Endothelial cell of umbilical vein (primary cell): ENCODE results near the gene NEK4. TPM values are rescaled to one million over a fixed set of nuclear protein-coding genes. Genes with fewer than 3 reads are reported as not detected.

Experiments
- BruUV-seq: library from RNA; stranded (reverse); fragments of 400-500 nt; replicated peaks from 2 replicates; lab custom pipeline; 2021; lab: Mats Ljungman, UMichigan
- CTCF ChIA-PET: fragments of 300-600, 350-600 bp; sonication (Branson Sonifier 250); formaldehyde crosslinking; loops from one replicate; lab custom pipeline; 2021; ENCODE audit warnings: antibody characterized with exemption, inconsistent platforms; lab: Charles Lee
- POLR2A ChIA-PET: fragments of 300-600, 350-600 bp; sonication (Branson Sonifier 250); formaldehyde crosslinking; loops from one replicate; lab custom pipeline; 2021; ENCODE audit warnings: antibody characterized with exemption, inconsistent platforms; lab: Charles Lee
- DNase-seq: peaks from one replicate; pipeline ENCODE4 v3.0.0-alpha.2; 2011; ENCODE audit warnings: low read depth, low spot score
- FAIRE-seq: peaks from 2 replicates; lab custom pipeline; 2011; peaks lifted over from hg19 to GRCh38; lab: Jason Lieb, UNC
- H2AFZ ChIP-seq: 2 replicates; pipeline ENCODE4 v1.6.0; 2012; ENCODE audit warnings: low read depth, low read length, control low read depth, inconsistent platforms
- H3K27ac ChIP-seq: 2 replicates; pipeline ENCODE4 v1.5.1; 2011; ENCODE audit warnings: low read depth, mild to moderate bottlenecking, control low read depth, low read length, moderate library complexity; ENCODE audit not compliant: insufficient read depth
- H3K27me3 ChIP-seq, 2 experiments: 2 replicates each; pipeline versions ENCODE4 v1.6.0 to v1.6.1; 2011; ENCODE audit warnings: low read length in 2 of 2, mixed read lengths in 1 of 2; ENCODE audit not compliant: control insufficient read depth in 2 of 2, insufficient read depth in 2 of 2
- H3K36me3 ChIP-seq, 2 experiments: 2 replicates in 1 of 2; 3 replicates in 1 of 2; pipeline ENCODE4 v1.5.1; 2011; ENCODE audit warnings: low read length in 2 of 2, mild to moderate bottlenecking in 1 of 2, moderate library complexity in 1 of 2; ENCODE audit not compliant: control insufficient read depth in 2 of 2, insufficient read depth in 2 of 2; ENCODE audit errors: extremely low read depth in 1 of 2
- H3K4me1 ChIP-seq: 3 replicates; pipeline ENCODE4 v1.5.1; 2011; ENCODE audit warnings: mild to moderate bottlenecking, low read length; ENCODE audit not compliant: control insufficient read depth, insufficient read depth; ENCODE audit errors: extremely low read depth
- H3K4me2 ChIP-seq: 2 replicates; pipeline ENCODE4 v1.6.1; 2011; ENCODE audit warnings: low read length, control low read depth, mixed read lengths; ENCODE audit not compliant: insufficient read depth
- H3K4me3 ChIP-seq, 3 experiments: fragments of 200-600 bp in 1 of 3; sonication (generic), shearing (Covaris generic) in 1 of 3; replicated peaks in 1 of 3; 2 replicates each; pipeline ENCODE4 v1.5.1; 2011 to 2016; ENCODE audit warnings: control low read depth in 3 of 3, low read length in 3 of 3, mild to moderate bottlenecking in 2 of 3, inconsistent platforms in 1 of 3, low read depth in 1 of 3, moderate library complexity in 1 of 3; ENCODE audit not compliant: insufficient read depth in 1 of 3
- H3K79me2 ChIP-seq: 2 replicates; pipeline ENCODE4 v1.6.0; 2012; ENCODE audit warnings: low read length, inconsistent platforms; ENCODE audit not compliant: control insufficient read depth, insufficient read depth
- H3K9ac ChIP-seq: replicated peaks from 2 replicates; pipeline ENCODE3; 2011; ENCODE audit warnings: low read length, control low read depth; ENCODE audit not compliant: insufficient read depth; ENCODE audit errors: extremely low read depth
- H3K9me1 ChIP-seq: replicated peaks from 3 replicates; pipeline ENCODE4 v1.6.0; 2011; ENCODE audit warnings: mild to moderate bottlenecking, low read length; ENCODE audit not compliant: control insufficient read depth, insufficient read depth; ENCODE audit errors: extremely low read depth
- H3K9me3 ChIP-seq: replicated peaks from 2 replicates; pipeline ENCODE4 v1.5.1; 2012; ENCODE audit warnings: low read length, inconsistent platforms; ENCODE audit not compliant: control insufficient read depth, insufficient read depth
- H4K20me1 ChIP-seq: replicated peaks from 2 replicates; pipeline ENCODE3; 2011; ENCODE audit warnings: mild to moderate bottlenecking, low read length; ENCODE audit not compliant: control insufficient read depth, insufficient read depth; ENCODE audit errors: extremely low read depth
- FOS ChIP-seq: IDR thresholded peaks from 2 replicates; pipeline ENCODE4 v1.6.1; 2011; ENCODE audit warnings: mild to moderate bottlenecking, low read length, moderate library complexity, borderline replicate concordance; ENCODE audit not compliant: insufficient read depth
- GATA2 ChIP-seq: IDR thresholded peaks from 2 replicates; pipeline ENCODE4 v1.7.0; 2011; ENCODE audit warnings: low read depth, mild to moderate bottlenecking, moderate library complexity, mixed read lengths, low read length; ENCODE audit not compliant: insufficient read length, insufficient read depth
- MYC ChIP-seq: IDR thresholded peaks from one replicate; pipeline ENCODE4 v1.6.1; 2011; ENCODE audit warnings: mild to moderate bottlenecking, low read depth, low read length
- dilution Hi-C: fragments of 300-500 bp; cut with MboI; formaldehyde crosslinking; loops from one replicate; pipeline ENCODE4 v1.15.0; 2019; ENCODE audit warnings: low sequenced_read_pairs; ENCODE audit not compliant: extremely low pct_ligation_motif_present
- intact Hi-C: fragments of 100-400 bp; cut with micrococcal nuclease; formaldehyde crosslinking; loops from one replicate; pipeline ENCODE4 v1.10.0; 2022
- polyA plus RNA-seq, 4 experiments: library from polyadenylated mRNA; depleted of rRNA in 3 of 4; stranded (reverse) in 3 of 4; unstranded in 1 of 4; fragments of >200 nt; gene quantifications; 2 replicates each; pipeline versions ENCODE4 v1.2.1 to v1.2.3, GENCODE V29; 2011 to 2012; ENCODE audit warnings: missing spikeins in 1 of 4
- total RNA-seq: library from RNA; stranded (reverse); gene quantifications from 2 replicates; pipeline ENCODE4 v1.2.3, GENCODE V29; 2021

NEK4 gene
- total and polyA plus RNA-seq, 2 donors (not counting 3 experiments of a cell fraction or from before 2014, with no cell fraction given) = 4.4 to 20.8 TPM

- ChIA-PET POLR2A (no interaction called here), CTCF (interaction anchor here (1.1 to 1.8 kb wide), 4 partner anchors 11 to 34 kb away, joined by 3 to 5 read pairs (median 4); no protein-coding TSS in a partner anchor)
- Histone ChIP-seq H3K9ac (no peak overlapping the region), H3K4me2 (no peak overlapping the region), H3K9me1 (no peaks in the 10 kb centered on the region), H3K36me3 (no peaks in the 10 kb centered on the region), H2AFZ (no peak overlapping the region), H3K9me3 (no peaks in the 10 kb centered on the region), H3K4me3 (no peak overlapping the region), H3K79me2 (no peaks in the 10 kb centered on the region), H3K27ac (no peak overlapping the region), H3K4me1 (no peaks in the 10 kb centered on the region), H3K27me3 (peaks cover 0 to 6% of the 10 kb centered on the region in 2 experiments), H4K20me1 (no peaks in the 10 kb centered on the region)
- BruUV-seq = no TSS peak
- FAIRE-seq (no peak), DNase-seq (no peak)
- dilution Hi-C loops = no loop called here
- TF ChIP-seq MYC = no peak
- TF ChIP-seq FOS = no peak
- intact Hi-C loops = no loop called here
Measured at GRCh38 chr3:52786330-52787215, 15.8 kb upstream of the NEK4 start.

DNA sequence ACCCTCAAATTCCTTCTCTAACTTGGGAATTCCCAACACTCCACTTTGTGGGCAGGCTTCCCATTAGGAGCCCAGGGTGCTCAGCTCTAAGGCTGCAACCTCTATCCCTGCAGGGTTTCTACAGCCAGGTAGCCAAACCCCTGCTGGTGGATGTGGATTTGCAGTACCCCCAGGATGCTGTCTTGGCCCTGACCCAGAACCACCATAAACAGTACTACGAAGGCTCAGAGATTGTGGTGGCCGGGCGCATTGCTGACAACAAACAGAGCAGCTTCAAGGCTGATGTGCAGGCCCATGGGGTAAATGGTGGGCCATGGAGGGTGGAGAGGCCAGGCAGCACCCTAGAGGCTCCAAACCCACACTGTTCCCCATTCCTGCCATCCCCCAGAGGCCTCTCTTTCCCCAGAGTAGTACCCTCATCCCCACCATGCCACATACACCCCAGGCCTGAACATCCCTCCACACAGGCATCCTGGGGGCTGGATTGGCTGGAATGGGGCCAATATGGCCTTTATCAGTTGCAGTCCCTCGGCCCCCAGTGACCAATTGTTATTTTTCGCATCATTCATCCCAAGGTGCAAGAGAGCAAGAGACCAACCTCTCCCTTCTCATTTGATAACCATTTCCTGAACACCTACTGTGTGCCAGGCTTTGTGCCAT is 14.3 kb upstream of the NEK4 start:
- Histone ChIP-seq H3K27ac (no peak overlapping the region), H2AFZ (no peak overlapping the region), H3K79me2 (no peaks in the 10 kb centered on the region), H3K4me1 (no peaks in the 10 kb centered on the region), H3K9ac (no peak overlapping the region), H3K4me3 (no peak overlapping the region), H3K9me1 (no peaks in the 10 kb centered on the region), H3K9me3 (no peaks in the 10 kb centered on the region), H3K27me3 (peaks cover 0 to 13% of the 10 kb centered on the region in 2 experiments), H3K4me2 (no peak overlapping the region), H3K36me3 (no peaks in the 10 kb centered on the region), H4K20me1 (no peaks in the 10 kb centered on the region)
- no peak for DNase-seq
- ChIA-PET POLR2A (no interaction called here), CTCF (interaction anchor here (1.1 to 1.8 kb wide), 2 partner anchors 9 to 36 kb away, joined by 3 to 5 read pairs; no protein-coding TSS in a partner anchor)
- intact Hi-C loops (no loop called here), dilution Hi-C loops (no loop called here)
- no peak for TF ChIP-seq GATA2
- no TSS peak for BruUV-seq
- no peak for FAIRE-seq
